ENCODE results near the gene COLEC11. TPM values are rescaled to one million over a fixed set of nuclear protein-coding genes. Genes with fewer than 3 reads are reported as not detected.

Gene COLEC11
- total RNA-seq, 1 donor from 2014 or later: not detected

DNA sequence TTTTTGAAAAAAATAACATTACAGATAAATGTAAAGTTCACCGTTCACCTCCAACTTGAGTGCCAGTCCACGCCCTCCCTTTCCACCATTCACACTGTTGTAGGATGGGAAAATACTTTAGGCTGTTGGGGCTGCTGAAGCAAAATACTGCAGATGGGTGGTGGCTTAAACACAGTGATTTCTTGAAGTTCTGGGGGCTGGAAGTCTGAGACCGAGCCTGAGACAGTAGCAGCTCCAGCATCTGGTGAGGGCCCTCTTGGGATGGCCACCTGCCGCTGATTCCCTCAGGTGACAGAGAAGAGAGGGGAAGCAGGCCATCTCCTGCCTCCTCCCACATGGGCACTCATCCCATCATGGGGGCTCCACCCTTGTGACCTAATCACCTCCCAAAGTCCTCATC lies 80.8 kb downstream of the COLEC11 start:
- Mint-ChIP-seq H3K36me3 (ENCODE audit: unreplicated experiment) (no peaks in the 10 kb centered on the region), H3K9me3 (ENCODE audit: unreplicated experiment) (no peaks in the 10 kb centered on the region), H3K4me1 (ENCODE audit: unreplicated experiment) (no peaks in the 10 kb centered on the region), H3K4me3 (ENCODE audit: unreplicated experiment) (no peak overlapping the region), H3K27me3 (ENCODE audit: unreplicated experiment) (no peaks in the 10 kb centered on the region), H3K27ac (ENCODE audit: unreplicated experiment) (no peak overlapping the region)
- DNase-seq (ENCODE audit: extremely low spot score, unreplicated experiment): no peak
- TF ChIP-seq, protein P1, sequence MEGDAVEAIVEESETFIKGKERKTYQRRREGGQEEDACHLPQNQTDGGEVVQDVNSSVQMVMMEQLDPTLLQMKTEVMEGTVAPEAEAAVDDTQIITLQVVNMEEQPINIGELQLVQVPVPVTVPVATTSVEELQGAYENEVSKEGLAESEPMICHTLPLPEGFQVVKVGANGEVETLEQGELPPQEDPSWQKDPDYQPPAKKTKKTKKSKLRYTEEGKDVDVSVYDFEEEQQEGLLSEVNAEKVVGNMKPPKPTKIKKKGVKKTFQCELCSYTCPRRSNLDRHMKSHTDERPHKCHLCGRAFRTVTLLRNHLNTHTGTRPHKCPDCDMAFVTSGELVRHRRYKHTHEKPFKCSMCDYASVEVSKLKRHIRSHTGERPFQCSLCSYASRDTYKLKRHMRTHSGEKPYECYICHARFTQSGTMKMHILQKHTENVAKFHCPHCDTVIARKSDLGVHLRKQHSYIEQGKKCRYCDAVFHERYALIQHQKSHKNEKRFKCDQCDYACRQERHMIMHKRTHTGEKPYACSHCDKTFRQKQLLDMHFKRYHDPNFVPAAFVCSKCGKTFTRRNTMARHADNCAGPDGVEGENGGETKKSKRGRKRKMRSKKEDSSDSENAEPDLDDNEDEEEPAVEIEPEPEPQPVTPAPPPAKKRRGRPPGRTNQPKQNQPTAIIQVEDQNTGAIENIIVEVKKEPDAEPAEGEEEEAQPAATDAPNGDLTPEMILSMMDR (IDR thresholded peaks at IDR 0.05): no peak

DNA sequence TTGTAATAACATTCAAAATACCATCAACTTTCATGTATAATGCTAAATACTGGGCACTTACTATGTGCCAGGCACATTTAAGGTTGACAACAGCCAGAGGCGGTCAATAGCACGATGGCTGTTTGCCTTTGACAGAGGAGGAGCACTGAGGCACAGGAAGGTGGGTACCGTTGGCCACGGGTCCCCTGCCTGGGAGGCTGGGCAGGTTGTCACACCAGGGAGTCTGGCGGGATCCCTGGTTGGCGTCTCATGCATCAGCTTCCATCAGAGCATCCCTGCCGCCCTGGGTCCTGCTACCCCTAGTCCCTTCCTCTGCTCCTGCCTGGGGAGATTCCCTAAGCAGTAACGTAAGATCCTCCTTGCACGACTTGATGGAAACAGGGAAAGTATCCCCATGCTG lies 82.5 kb downstream of the COLEC11 start:
- Mint-ChIP-seq H3K36me3 (ENCODE audit: unreplicated experiment) (no peaks in the 10 kb centered on the region), H3K9me3 (ENCODE audit: unreplicated experiment) (no peaks in the 10 kb centered on the region), H3K27ac (ENCODE audit: unreplicated experiment) (no peak overlapping the region), H3K4me3 (ENCODE audit: unreplicated experiment) (no peak overlapping the region), H3K27me3 (ENCODE audit: unreplicated experiment) (no peaks in the 10 kb centered on the region), H3K4me1 (ENCODE audit: unreplicated experiment) (no peaks in the 10 kb centered on the region)
- TF ChIP-seq, protein P1 (IDR thresholded peaks at IDR 0.05): no peak
- DNase-seq (ENCODE audit: extremely low spot score, unreplicated experiment): no peak

DNA sequence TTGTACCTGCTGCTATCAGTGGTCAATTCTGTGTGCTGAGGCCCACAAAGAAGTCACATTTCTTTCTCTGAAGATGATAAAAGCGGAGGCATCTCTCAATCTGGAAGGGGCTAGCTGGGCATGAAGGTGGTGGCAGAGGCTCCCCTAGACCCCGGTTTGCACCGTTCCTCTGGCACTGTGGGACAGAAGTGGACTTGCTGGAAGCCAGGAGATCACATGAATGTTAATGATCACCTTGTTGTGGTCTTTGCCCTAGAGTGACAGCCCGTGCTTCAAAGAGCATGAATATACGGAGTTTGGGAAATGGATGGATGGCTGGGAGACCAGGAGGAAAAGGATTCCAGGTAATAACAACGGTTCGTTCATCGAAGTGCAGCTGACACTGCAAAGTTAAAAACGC lies 83.3 kb downstream of the COLEC11 start:
- H3K36me3 Mint-ChIP-seq (ENCODE audit: unreplicated experiment): no peaks in the 10 kb centered on the region
- DNase-seq (ENCODE audit: extremely low spot score, unreplicated experiment): no peak
- no peak overlapping the region for H3K4me3 Mint-ChIP-seq (ENCODE audit: unreplicated experiment)
- H3K27me3 Mint-ChIP-seq (ENCODE audit: unreplicated experiment): no peaks in the 10 kb centered on the region
- no peaks in the 10 kb centered on the region for H3K4me1 Mint-ChIP-seq (ENCODE audit: unreplicated experiment)
- H3K27ac Mint-ChIP-seq (ENCODE audit: unreplicated experiment): no peak overlapping the region
- H3K9me3 Mint-ChIP-seq (ENCODE audit: unreplicated experiment): no peaks in the 10 kb centered on the region
- TF ChIP-seq, protein P1 (IDR thresholded peaks at IDR 0.05): no peak

DNA sequence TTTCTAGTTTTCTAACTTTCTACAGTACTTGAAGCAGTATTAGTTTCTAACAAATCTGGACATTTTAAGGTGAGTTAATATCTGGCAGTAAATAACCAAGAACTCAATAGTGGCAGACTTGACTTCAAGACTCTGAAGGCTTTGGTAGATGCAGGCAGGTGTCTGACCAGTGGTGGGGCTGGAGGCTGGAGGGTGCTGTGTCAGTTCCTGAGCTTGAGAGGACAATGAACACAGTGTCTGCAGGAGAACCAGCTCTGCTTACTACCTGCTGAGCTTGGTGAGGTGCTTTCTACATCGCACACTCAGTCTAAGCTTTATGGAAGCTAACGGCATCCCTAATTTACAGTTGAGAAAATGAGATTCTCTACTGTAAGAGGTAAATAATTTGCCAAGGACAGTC lies 84.3 kb downstream of the COLEC11 start:
- Mint-ChIP-seq H3K9me3 (ENCODE audit: unreplicated experiment) (no peaks in the 10 kb centered on the region), H3K4me3 (ENCODE audit: unreplicated experiment) (no peak overlapping the region), H3K36me3 (ENCODE audit: unreplicated experiment) (no peaks in the 10 kb centered on the region), H3K27ac (ENCODE audit: unreplicated experiment) (no peak overlapping the region), H3K27me3 (ENCODE audit: unreplicated experiment) (peaks cover 1% of the 10 kb centered on the region), H3K4me1 (ENCODE audit: unreplicated experiment) (no peaks in the 10 kb centered on the region)
- DNase-seq (ENCODE audit: extremely low spot score, unreplicated experiment): no peak
- TF ChIP-seq, protein P1 (IDR thresholded peaks at IDR 0.05): no peak

DNA sequence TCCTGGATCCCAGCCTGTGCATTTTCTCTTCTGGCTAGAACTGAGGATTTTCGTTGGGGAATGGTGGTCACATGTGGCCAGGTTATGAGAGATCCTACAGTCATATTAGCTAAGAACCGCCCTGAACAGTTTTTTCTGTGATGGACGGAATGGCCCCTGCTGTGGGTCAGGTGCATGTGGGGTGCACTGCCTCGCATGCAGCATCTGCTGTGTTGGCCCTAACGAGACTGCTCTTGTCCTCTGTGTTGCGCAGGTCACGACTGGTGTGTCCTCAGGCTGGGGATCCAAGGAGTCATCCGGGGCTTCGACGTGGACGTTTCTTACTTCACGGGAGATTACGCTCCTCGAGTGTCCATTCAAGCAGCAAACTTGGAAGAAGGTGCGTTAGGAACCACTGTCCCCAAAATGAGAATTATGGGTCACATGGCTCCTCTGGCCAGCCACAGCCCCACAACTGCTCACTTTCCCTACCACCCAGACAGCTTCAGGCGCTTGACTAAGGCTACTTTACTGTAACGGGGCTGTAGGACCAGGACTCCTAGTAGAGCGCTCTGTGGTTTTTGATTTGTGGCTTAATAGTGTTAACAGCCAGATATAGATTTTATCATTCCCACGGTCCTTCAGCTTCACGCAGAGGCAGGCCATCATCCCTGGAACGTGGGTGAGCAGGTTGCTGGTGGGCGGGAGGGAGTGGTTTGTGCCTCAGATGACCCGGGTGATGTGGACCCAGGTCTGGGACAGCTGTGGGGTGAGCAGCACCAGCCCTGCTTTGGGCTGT lies 84.9 kb downstream of the COLEC11 start:
- H3K27me3 Mint-ChIP-seq (ENCODE audit: unreplicated experiment): peaks cover 2% of the 10 kb centered on the region
- no peak overlapping the region for H3K27ac Mint-ChIP-seq (ENCODE audit: unreplicated experiment)
- no peak for DNase-seq (ENCODE audit: extremely low spot score, unreplicated experiment)
- H3K9me3 Mint-ChIP-seq (ENCODE audit: unreplicated experiment): no peaks in the 10 kb centered on the region
- TF ChIP-seq, protein P1 (IDR thresholded peaks at IDR 0.05): no peak
- no peak overlapping the region for H3K4me3 Mint-ChIP-seq (ENCODE audit: unreplicated experiment)
- H3K36me3 Mint-ChIP-seq (ENCODE audit: unreplicated experiment): no peaks in the 10 kb centered on the region
- no peaks in the 10 kb centered on the region for H3K4me1 Mint-ChIP-seq (ENCODE audit: unreplicated experiment)

Measured in osteocyte (in vitro differentiated cells).